ENCODE results near the gene CHN2. TPM values are rescaled to one million over a fixed set of nuclear protein-coding genes. Genes with fewer than 3 reads are reported as not detected.

Gene CHN2
- total RNA-seq, 2 donors from 2014 or later = 0.91 to 1.2 TPM

- Mint-ChIP-seq H3K4me3 (no peak overlapping the region), H3K4me1 (ENCODE audit: low read depth) (no peaks in the 10 kb centered on the region), H3K36me3 (ENCODE audit: insufficient read depth in 2 of 2) (no peaks in the 10 kb centered on the region), H3K9me3 (no peaks in the 10 kb centered on the region), H3K27me3 (ENCODE audit: low read depth) (no peaks in the 10 kb centered on the region), H3K27ac (no peak overlapping the region)
- DNase-seq (no peak), ATAC-seq (replicated peaks in 1 of 2) (no peak)
Observed at GRCh38 chr7:29418056-29418455, 223.5 kb downstream of the CHN2 start.

GRCh38 chr7:29418651-29419050, 224.1 kb downstream of the CHN2 start:
- Mint-ChIP-seq H3K36me3 (ENCODE audit: insufficient read depth in 2 of 2) (no peaks in the 10 kb centered on the region), H3K4me1 (ENCODE audit: low read depth) (no peaks in the 10 kb centered on the region), H3K4me3 (no peak overlapping the region), H3K27me3 (ENCODE audit: low read depth) (no peaks in the 10 kb centered on the region), H3K27ac (no peak overlapping the region), H3K9me3 (no peaks in the 10 kb centered on the region)
- DNase-seq (no peak), ATAC-seq (replicated peaks in 1 of 2) (no peak)

- Mint-ChIP-seq H3K27ac (no peak overlapping the region), H3K9me3 (no peaks in the 10 kb centered on the region), H3K4me3 (no peak overlapping the region), H3K4me1 (ENCODE audit: low read depth) (no peaks in the 10 kb centered on the region), H3K36me3 (ENCODE audit: insufficient read depth in 2 of 2) (no peaks in the 10 kb centered on the region), H3K27me3 (ENCODE audit: low read depth) (no peaks in the 10 kb centered on the region)
- no peak for ATAC-seq (replicated peaks in 1 of 2)
- no peak for DNase-seq
Observed at GRCh38 chr7:29420011-29420410, 225.4 kb downstream of the CHN2 start.

DNA sequence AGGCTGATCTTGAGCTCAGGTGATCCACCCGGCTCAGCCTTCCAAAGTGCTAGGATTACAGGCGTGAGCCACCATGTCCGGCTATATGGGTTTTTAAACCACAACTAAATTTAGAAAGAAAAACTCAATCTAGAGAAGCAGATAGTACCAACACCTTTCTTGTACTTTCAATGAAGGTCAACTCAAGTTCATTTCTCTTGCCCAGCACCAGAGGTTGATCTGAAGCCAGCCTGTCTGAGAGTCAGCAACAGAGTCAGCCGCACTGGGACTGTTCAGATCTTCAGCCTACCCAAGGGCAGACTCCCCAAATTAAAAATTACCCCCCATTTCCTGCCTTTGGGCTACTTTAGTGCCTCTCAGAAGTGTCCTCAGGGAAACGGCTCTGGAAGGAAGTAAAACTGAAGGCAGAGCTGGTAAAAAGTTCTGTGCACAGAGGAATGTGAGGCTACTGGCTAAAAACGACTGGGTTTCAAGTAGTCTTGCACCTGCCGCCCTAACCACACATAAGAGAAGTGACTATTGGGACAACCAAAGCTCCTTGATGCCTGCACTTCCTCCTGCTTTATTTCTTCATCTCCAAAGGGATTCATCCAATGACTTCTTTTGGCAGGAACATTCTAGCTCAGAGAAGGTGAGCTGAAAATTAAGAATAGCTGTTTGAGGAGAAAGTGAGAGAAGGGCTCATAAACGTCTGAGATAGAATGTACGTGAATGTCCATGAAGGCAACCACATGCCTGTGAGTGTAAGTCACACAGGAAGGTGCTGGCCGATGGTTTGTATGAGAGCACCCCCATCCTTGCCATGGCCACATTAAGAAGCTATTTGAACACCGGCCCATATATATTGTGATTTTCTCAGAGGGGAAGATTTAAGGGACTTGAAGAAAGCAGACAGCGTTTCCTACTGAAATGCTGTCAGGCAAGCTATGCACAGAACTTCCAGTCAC, 226.7 kb downstream of the CHN2 start:
- no peaks in the 10 kb centered on the region for H3K36me3 Mint-ChIP-seq (ENCODE audit: insufficient read depth in 2 of 2)
- no peaks in the 10 kb centered on the region for H3K9me3 Mint-ChIP-seq

GRCh38 chr7:29422829-29423228, 228.3 kb downstream of the CHN2 start:
- ATAC-seq (replicated peaks in 1 of 2) = no peak
- Mint-ChIP-seq H3K9me3 (no peaks in the 10 kb centered on the region), H3K27ac (no peak overlapping the region), H3K27me3 (ENCODE audit: low read depth) (no peaks in the 10 kb centered on the region), H3K4me1 (ENCODE audit: low read depth) (no peaks in the 10 kb centered on the region), H3K4me3 (no peak overlapping the region), H3K36me3 (ENCODE audit: insufficient read depth in 2 of 2) (no peaks in the 10 kb centered on the region)
- no peak for DNase-seq

More for the DNA sequence above, 226.7 kb downstream of the CHN2 start:
- ATAC-seq (replicated peaks in 1 of 2) (no peak), DNase-seq (no peak)
- H3K27me3 Mint-ChIP-seq (ENCODE audit: low read depth) = no peaks in the 10 kb centered on the region
- H3K4me3 Mint-ChIP-seq = no peak overlapping the region
- no peak overlapping the region for H3K27ac Mint-ChIP-seq
- no peaks in the 10 kb centered on the region for H3K4me1 Mint-ChIP-seq (ENCODE audit: low read depth)

DNA sequence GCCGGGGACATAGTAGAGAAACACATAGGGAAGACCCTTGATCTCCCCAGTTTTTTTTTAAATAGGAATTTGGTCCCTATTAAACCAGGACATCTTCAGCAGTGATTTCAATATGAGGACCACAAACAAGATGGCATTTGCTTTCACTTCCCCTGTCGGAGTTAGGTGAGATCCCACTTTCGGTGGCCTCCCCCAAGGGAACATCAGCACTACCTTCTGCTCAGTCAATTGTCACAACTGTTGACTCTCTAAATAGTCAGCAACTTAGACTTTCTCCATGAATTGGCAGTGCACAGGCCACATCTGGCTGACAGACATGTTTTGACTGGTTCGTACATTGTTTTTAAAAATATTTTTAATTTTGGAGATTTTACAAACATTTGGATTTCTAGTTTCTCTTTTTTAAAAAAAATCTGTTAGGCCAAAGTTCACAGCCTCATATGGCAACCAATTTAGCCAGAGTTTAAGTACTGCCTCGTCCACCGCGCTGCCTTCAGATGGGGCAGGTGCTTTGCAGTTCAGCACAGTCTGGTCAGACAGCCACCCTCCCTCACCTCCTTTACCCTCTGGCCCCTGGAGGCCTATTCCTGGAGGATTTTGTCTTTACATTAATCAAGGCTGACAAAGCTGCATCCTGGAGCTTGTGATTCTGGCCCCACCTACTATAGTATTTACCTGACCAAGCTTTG, 229.9 kb downstream of the CHN2 start:
- Mint-ChIP-seq H3K4me3 (no peak overlapping the region), H3K27ac (no peak overlapping the region), H3K36me3 (ENCODE audit: insufficient read depth in 2 of 2) (no peaks in the 10 kb centered on the region), H3K9me3 (no peaks in the 10 kb centered on the region), H3K27me3 (ENCODE audit: low read depth) (no peaks in the 10 kb centered on the region), H3K4me1 (ENCODE audit: low read depth) (no peaks in the 10 kb centered on the region)
- DNase-seq = no peak
- ATAC-seq (replicated peaks in 1 of 2) = no peak

DNA sequence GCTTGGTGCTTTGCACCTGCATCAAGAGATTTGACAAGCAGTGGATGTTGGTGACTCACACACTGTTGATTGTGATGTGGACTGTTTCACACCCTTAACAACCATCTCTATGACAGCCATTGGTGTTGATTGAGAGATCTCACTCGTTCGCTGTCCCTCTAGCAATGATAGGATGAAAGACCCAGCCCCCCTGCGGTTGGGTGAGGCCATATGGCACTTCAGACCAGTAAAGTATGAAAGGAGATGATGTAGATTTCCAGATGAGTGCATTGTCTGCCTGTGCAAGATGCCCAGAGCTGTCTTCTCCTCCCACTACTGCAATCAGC, 230.4 kb downstream of the CHN2 start:
- Mint-ChIP-seq H3K9me3 (no peaks in the 10 kb centered on the region), H3K27me3 (ENCODE audit: low read depth) (no peaks in the 10 kb centered on the region), H3K4me3 (no peak overlapping the region), H3K36me3 (ENCODE audit: insufficient read depth in 2 of 2) (no peaks in the 10 kb centered on the region), H3K27ac (no peak overlapping the region), H3K4me1 (ENCODE audit: low read depth) (no peaks in the 10 kb centered on the region)
- DNase-seq (no peak), ATAC-seq (replicated peaks in 1 of 2) (no peak)

DNA sequence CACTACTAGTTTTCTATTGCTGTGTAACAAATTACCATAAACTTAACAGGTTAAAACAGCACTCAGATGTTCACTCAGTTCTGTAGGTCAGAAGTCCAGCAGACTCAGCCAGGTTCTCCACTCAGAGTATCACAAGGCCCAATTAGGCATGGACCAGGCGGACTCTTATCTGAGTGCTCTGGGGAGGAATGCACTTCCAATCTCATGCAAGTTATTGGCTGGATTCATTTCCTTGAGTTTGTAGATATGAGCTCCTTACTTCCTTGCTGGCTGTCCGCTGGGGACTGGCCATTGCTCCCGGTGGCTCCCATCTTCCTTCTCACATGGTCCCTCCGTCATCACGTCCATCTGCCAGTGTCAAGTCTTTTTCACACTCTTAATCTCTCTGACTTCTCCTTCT, 232.0 kb downstream of the CHN2 start:
- H3K4me3 Mint-ChIP-seq = no peak overlapping the region
- H3K27me3 Mint-ChIP-seq (ENCODE audit: low read depth) = no peaks in the 10 kb centered on the region
- ATAC-seq (replicated peaks in 1 of 2) (no peak), DNase-seq (no peak)
- no peaks in the 10 kb centered on the region for H3K36me3 Mint-ChIP-seq (ENCODE audit: insufficient read depth in 2 of 2)
- no peaks in the 10 kb centered on the region for H3K4me1 Mint-ChIP-seq (ENCODE audit: low read depth)
- no peak overlapping the region for H3K27ac Mint-ChIP-seq
- H3K9me3 Mint-ChIP-seq = no peaks in the 10 kb centered on the region

DNA sequence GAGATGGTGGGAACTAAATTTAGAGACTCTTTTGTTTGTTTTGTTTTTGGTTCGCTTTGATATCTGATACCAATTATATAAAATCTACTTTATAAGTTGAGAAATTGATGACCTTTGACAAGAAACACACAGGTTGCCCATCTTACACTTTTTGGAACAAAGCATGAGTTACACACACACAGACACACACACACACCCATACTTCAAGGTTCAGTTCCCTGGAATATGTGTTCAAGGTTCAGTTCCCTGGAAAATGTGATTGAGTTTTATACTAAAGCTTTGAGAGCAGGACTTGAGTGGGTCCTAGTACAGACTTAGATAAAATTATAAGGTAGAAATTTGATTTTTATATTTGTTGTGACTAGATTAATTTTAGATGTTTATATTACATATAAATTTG, 234.8 kb downstream of the CHN2 start:
- DNase-seq = no peak
- Mint-ChIP-seq H3K9me3 (no peaks in the 10 kb centered on the region), H3K27me3 (ENCODE audit: low read depth) (no peaks in the 10 kb centered on the region), H3K4me3 (no peak overlapping the region), H3K4me1 (ENCODE audit: low read depth) (no peaks in the 10 kb centered on the region), H3K27ac (no peak overlapping the region), H3K36me3 (ENCODE audit: insufficient read depth in 2 of 2) (no peaks in the 10 kb centered on the region)
- no peak for ATAC-seq (replicated peaks in 1 of 2)

DNA sequence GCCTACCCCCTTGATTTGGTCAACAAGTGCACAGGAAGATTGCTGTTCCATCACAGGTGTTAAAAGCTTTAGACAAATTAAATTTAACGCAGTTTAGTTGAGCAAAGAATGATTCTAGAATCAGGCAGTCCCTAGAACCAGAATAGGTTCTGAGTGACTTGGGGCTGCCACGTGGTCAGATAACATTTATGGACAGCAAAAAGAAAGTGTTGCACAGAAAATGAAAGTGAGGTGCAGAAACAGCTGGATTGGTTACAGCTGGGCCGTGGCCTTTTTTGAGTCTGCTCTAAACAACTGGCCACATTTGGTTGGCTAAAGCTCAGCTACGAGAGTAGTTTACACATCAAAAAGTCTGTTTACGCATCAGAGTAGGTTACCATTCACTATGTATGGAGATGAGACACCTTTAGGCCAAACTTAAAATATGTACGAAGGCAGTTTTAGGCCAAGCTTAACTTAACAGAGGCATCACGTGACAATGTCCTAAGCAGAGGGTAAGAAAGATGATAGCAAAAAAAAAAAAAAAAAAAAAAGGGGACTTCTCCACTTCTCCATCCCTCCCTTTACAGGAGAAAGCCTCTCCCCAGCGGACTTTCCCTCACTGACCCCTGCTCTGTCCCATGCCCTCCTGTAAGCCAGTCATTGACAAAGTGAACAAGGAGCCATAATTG, 235.8 kb downstream of the CHN2 start:
- DNase-seq = no peak
- no peak for ATAC-seq (replicated peaks in 1 of 2)
- Mint-ChIP-seq H3K4me1 (ENCODE audit: low read depth) (no peaks in the 10 kb centered on the region), H3K9me3 (no peaks in the 10 kb centered on the region), H3K27ac (no peak overlapping the region), H3K36me3 (ENCODE audit: insufficient read depth in 2 of 2) (no peaks in the 10 kb centered on the region), H3K4me3 (no peak overlapping the region), H3K27me3 (ENCODE audit: low read depth) (no peaks in the 10 kb centered on the region)

- ATAC-seq (replicated peaks in 1 of 2) = no peak
- no peaks in the 10 kb centered on the region for H3K27me3 Mint-ChIP-seq (ENCODE audit: low read depth)
- no peak overlapping the region for H3K4me3 Mint-ChIP-seq
- no peak overlapping the region for H3K27ac Mint-ChIP-seq
- H3K9me3 Mint-ChIP-seq = no peaks in the 10 kb centered on the region
- no peaks in the 10 kb centered on the region for H3K36me3 Mint-ChIP-seq (ENCODE audit: insufficient read depth in 2 of 2)
- H3K4me1 Mint-ChIP-seq (ENCODE audit: low read depth) = no peaks in the 10 kb centered on the region
- DNase-seq = no peak
Observed at GRCh38 chr7:29431686-29432085, 237.1 kb downstream of the CHN2 start.

GRCh38 chr7:29432721-29433120, 238.1 kb downstream of the CHN2 start:
- Mint-ChIP-seq H3K9me3 (no peaks in the 10 kb centered on the region), H3K4me1 (ENCODE audit: low read depth) (no peaks in the 10 kb centered on the region), H3K27me3 (ENCODE audit: low read depth) (no peaks in the 10 kb centered on the region), H3K36me3 (ENCODE audit: insufficient read depth in 2 of 2) (no peaks in the 10 kb centered on the region), H3K4me3 (no peak overlapping the region), H3K27ac (no peak overlapping the region)
- DNase-seq (no peak), ATAC-seq (replicated peaks in 1 of 2) (no peak)

DNA sequence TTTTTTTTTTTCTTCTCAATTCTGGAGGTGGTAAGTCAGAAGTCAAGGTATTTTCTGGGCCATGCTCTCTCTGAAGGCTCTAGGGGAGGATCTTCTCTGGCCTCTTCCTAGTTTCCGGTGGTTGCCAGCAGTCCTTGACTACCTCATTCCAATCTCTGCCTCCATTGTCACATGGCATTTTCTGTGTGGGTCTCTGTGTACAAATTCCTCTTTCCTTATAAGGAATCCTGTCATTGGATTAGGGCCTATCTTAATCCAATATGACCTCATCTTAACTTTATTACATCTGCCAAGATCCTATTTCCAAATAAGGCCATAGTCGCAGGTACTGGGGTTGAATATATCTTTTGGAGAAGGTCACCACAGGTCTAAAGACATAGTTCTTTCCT, 239.8 kb downstream of the CHN2 start:
- H3K4me3 Mint-ChIP-seq = no peak overlapping the region
- H3K4me1 Mint-ChIP-seq (ENCODE audit: low read depth) = no peaks in the 10 kb centered on the region
- H3K9me3 Mint-ChIP-seq = no peaks in the 10 kb centered on the region
- no peak overlapping the region for H3K27ac Mint-ChIP-seq
- no peak for ATAC-seq (replicated peaks in 1 of 2)
- no peak for DNase-seq
- H3K36me3 Mint-ChIP-seq (ENCODE audit: insufficient read depth in 2 of 2) = no peaks in the 10 kb centered on the region
- H3K27me3 Mint-ChIP-seq (ENCODE audit: low read depth) = no peaks in the 10 kb centered on the region
